Neutrophil (primary cell): Measurements from ENCODE around the gene CHSY3.

Experiments used
- H3K27ac ChIP-seq: fragments of 200-600 bp; sonication (generic); 2 replicates; pipeline ENCODE4 v1.5.1; 2016; ENCODE audit warnings: mild to moderate bottlenecking, moderate library complexity
- H3K27me3 ChIP-seq: fragments of 200-600 bp; sonication (generic); 2 replicates; pipeline ENCODE4 v1.6.0; 2016; ENCODE audit warnings: mild to moderate bottlenecking
- H3K36me3 ChIP-seq: fragments of 200-600 bp; sonication (generic); 2 replicates; pipeline ENCODE4 v1.5.1; 2017
- H3K4me1 ChIP-seq, 2 experiments: fragments of 200-600 bp in 1 of 2; sonication (generic) in 1 of 2; 1 replicate in 1 of 2; 2 replicates in 1 of 2; pipeline versions ENCODE4 v1.5.1 to v1.6.1; 2013 to 2016; ENCODE audit warnings: low read depth in 1 of 2, low read length in 1 of 2, mild to moderate bottlenecking in 1 of 2, moderate library complexity in 1 of 2; ENCODE audit not compliant: control insufficient read depth in 1 of 2, insufficient read depth in 1 of 2
- H3K4me3 ChIP-seq, 2 experiments: fragments of 200-600 bp in 1 of 2; sonication (generic) in 1 of 2; 1 replicate in 1 of 2; 2 replicates in 1 of 2; pipeline ENCODE4 v1.5.1; 2013 to 2016; ENCODE audit warnings: low read depth in 1 of 2, low read length in 1 of 2, mild to moderate bottlenecking in 1 of 2, moderate library complexity in 1 of 2
- H3K9me3 ChIP-seq: fragments of 200-600 bp; sonication (generic); 2 replicates; pipeline ENCODE4 v1.5.1; 2016
- TF ChIP-seq, protein P1 (sequence below): fragments of 200-600 bp; sonication (generic); IDR thresholded peaks from 2 replicates; pipeline ENCODE4 v1.5.1; 2016; ENCODE audit warnings: antibody characterized with exemption

The CHSY3 gene

DNA sequence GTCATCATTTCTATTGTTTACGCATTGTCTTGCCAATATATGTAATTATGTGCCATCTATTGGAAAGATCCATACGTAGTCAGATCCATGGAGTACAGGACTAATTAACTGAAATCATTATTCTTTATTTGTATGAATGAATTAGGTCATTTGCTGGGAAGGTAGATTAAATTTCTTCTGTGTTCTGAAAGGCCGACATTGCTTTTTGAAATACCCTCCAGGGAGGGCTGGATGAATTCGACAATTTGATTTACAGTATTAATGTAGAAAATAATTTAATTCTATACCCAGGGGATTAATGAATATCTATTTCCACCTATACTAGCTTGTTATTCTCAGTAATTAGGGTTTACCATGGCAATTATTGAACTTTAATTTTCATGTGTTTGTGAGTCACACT, 117.6 kb downstream of the CHSY3 start:
- Histone ChIP-seq H3K4me1 (no peaks in the 10 kb centered on the region), H3K4me3 (no peak overlapping the region), H3K27ac (no peak overlapping the region), H3K36me3 (no peaks in the 10 kb centered on the region), H3K27me3 (no peaks in the 10 kb centered on the region), H3K9me3 (no peaks in the 10 kb centered on the region)
- TF ChIP-seq, protein P1, sequence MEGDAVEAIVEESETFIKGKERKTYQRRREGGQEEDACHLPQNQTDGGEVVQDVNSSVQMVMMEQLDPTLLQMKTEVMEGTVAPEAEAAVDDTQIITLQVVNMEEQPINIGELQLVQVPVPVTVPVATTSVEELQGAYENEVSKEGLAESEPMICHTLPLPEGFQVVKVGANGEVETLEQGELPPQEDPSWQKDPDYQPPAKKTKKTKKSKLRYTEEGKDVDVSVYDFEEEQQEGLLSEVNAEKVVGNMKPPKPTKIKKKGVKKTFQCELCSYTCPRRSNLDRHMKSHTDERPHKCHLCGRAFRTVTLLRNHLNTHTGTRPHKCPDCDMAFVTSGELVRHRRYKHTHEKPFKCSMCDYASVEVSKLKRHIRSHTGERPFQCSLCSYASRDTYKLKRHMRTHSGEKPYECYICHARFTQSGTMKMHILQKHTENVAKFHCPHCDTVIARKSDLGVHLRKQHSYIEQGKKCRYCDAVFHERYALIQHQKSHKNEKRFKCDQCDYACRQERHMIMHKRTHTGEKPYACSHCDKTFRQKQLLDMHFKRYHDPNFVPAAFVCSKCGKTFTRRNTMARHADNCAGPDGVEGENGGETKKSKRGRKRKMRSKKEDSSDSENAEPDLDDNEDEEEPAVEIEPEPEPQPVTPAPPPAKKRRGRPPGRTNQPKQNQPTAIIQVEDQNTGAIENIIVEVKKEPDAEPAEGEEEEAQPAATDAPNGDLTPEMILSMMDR = no peak

DNA sequence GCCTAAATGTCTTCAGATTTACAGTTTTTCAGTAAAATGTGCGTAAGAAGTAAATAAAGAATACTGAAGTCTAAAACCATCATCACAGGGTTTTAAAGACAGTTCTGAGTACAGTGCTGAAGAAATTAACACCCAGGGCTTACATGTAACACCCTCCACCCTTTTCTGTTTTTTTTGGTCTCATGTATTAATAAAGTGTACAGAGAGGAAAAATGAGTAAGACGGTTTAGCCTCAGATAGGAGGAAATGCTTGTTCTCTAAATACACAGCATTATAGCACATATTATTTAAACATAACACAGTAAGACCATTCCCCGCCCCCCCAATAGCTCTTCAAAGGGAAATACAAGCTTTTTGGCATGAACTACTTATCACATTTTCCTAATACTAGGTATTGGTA, 119.3 kb downstream of the CHSY3 start:
- no peaks in the 10 kb centered on the region for H3K27me3 ChIP-seq
- no peaks in the 10 kb centered on the region for H3K4me1 ChIP-seq
- TF ChIP-seq, protein P1 = no peak
- no peaks in the 10 kb centered on the region for H3K9me3 ChIP-seq
- H3K36me3 ChIP-seq = no peaks in the 10 kb centered on the region
- H3K4me3 ChIP-seq = no peak overlapping the region
- no peak overlapping the region for H3K27ac ChIP-seq

DNA sequence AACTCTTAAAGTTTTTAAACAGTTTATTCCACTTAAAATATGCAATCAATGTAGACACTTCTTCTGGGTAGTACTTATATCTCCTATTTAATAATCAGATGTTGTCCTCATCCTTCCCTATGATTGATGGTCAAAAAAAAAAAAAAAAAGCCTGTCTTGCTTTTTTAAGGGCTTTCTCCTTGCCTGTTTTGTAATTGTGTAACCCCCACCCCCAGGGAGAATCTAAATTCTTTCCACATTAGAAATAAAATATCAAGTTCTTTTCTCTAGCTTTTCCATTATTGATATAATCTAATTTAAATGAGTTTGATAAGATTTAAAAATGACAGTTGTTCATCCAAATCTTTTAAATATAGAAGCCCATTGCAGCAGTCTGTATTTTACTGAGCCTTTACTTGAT, 119.7 kb downstream of the CHSY3 start:
- TF ChIP-seq, protein P1 = no peak

DNA sequence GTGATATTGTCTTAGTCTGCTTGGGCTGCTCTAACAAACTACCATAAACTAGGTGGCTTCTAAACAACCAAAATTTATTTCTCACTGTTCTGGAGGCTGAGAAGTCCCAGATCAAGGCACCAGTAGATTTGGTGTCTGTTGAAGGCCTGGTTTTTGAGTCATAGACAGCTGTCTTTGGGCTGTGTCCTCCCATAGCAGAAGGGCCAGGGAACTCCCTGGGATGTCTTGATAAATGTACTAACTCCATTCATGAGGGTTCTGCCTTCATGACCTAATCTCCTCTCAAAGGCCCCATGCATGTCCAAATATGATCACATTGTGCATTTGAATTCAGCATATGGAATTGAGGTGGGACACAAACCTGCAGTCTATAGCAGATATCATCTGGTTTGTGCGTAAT, 121.2 kb downstream of the CHSY3 start:
- Histone ChIP-seq H3K4me3 (no peak overlapping the region), H3K36me3 (no peaks in the 10 kb centered on the region), H3K9me3 (no peaks in the 10 kb centered on the region), H3K27me3 (no peaks in the 10 kb centered on the region), H3K27ac (no peak overlapping the region), H3K4me1 (no peaks in the 10 kb centered on the region)
- TF ChIP-seq, protein P1 = no peak

More for the DNA sequence above, 119.7 kb downstream of the CHSY3 start:
- Histone ChIP-seq H3K27ac (no peak overlapping the region), H3K9me3 (no peaks in the 10 kb centered on the region), H3K4me3 (no peak overlapping the region), H3K36me3 (no peaks in the 10 kb centered on the region), H3K27me3 (no peaks in the 10 kb centered on the region), H3K4me1 (no peaks in the 10 kb centered on the region)

DNA sequence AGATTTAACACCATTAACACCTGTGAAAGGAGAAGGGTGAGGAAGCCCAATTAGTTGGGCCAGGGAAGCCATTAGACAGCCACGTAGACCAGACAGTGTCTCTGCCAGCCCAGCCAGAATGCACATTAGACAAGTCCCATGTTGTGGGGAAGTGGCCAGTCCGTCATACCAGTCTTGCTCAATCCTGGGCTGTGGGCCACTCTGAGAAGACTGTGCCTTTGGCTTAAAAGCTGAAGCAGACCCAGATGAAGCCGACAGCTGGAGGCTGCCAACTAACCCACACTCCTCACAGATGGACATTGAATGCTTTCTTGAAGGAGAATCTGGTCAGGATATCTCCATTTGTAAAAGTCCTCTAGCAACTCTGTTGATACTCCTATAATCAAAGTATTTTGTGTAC, 128.5 kb downstream of the CHSY3 start:
- Histone ChIP-seq H3K27ac (no peak overlapping the region), H3K9me3 (no peaks in the 10 kb centered on the region), H3K4me1 (no peaks in the 10 kb centered on the region), H3K4me3 (no peak overlapping the region), H3K27me3 (no peaks in the 10 kb centered on the region), H3K36me3 (no peaks in the 10 kb centered on the region)
- TF ChIP-seq, protein P1 = no peak
